ACHN (cell line): ENCODE measurements around the gene PGA3.
"Not testable (repeated sequence)": the region's sequence is repeated elsewhere in the genome, so short reads cannot be mapped to it uniquely, and the experiment has no call there.

Experiments used
- DNase-seq: peaks from one replicate; pipeline ENCODE4 v3.0.0-alpha.2; 2015
- in situ Hi-C: cut with HindIII; loops from 2 replicates; pipeline ENCODE4 v1.10.0; 2017; ENCODE audit warnings: low sequenced_read_pairs, low pct_ligation_motif_present, low pct_unique_long_range_greater_than_20kb

PGA3 gene

DNA sequence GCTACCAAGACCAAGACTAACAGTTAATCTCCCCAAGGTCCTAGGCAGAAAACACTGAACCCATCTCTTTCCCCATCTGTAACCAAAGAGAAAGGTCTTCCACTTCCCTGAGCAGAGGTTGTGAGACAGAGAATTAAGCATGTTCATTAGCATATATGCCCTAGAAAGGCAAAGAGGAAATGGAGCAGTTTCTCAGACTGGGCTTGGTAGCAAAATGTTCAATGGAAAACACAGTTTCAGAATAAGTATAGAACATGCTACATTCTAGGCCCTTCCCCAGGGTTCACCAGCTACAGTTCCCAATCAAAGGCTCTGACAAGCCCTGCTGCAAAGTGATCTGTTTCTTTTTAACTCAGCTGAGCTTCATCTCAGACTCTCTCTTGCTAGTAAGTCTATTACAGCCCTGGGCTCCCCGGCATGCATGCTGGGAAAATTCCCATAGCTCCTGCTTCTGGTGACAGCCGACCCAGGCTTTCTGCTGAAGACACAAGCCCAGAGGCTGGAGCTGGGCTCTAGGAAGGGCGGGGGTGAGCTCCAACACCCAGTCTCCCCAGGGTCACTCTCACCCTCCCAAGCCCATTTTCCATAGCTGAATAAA is 29.3 kb downstream of the PGA3 start:
- in situ Hi-C loops, DNase-seq: not testable (repeated sequence)

GRCh38 chr11:61237130-61237529 is 33.8 kb downstream of the PGA3 start:
- in situ Hi-C loops, DNase-seq: not testable (repeated sequence)

GRCh38 chr11:61240288-61240687 is 37.0 kb downstream of the PGA3 start:
- in situ Hi-C loops, DNase-seq: not testable (repeated sequence)

- in situ Hi-C loops, DNase-seq: not testable (repeated sequence)
Measured at GRCh38 chr11:61240875-61241274, 37.6 kb downstream of the PGA3 start, which contains the start of gene PGA5. TSS of gene PGA5 (plus strand) at chr11:61241175. CDS start at chr11:61241227, 52 bp downstream.

DNA sequence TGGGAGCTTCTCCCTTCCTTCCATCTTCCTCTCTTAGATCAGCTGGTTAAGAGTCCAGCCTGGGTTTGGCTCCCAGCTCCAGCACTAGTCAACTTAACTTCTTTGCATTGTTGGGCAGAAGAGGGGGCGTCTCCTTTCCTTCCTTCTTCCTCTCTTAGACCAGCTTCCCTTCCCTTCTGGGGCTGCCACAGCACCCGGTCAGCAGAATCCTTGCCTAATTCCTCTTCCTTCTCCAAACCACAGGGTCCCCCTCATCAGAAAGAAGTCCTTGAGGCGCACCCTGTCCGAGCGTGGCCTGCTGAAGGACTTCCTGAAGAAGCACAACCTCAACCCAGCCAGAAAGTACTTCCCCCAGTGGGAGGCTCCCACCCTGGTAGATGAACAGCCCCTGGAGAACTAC is 38.2 kb downstream of the PGA3 start:
- DNase-seq, in situ Hi-C loops: not testable (repeated sequence)

GRCh38 chr11:61245284-61245964 is 42.1 kb downstream of the PGA3 start:
- DNase-seq, in situ Hi-C loops: not testable (repeated sequence)

DNA sequence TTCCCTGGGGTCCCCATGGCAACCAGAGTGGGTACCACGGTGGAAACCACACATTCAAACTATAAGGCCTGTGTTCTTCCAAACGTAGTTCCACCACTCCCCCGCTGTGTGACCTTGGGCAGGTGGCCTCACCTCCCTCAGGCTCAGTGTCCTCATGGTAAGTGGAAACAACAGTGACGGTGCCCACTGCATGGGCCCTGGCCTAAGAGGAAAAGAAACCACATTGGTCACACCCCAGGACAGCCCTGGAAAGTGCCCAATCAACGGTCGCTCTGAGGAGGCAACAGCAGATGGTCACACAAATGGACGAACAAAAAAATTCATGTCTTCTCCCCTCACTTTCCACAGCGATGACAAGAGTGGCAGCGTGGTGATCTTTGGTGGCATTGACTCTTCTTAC is 44.8 kb downstream of the PGA3 start:
- in situ Hi-C loops, DNase-seq: not testable (repeated sequence)

GRCh38 chr11:61249201-61249600 is 45.9 kb downstream of the PGA3 start:
- in situ Hi-C loops, DNase-seq: not testable (repeated sequence)

- DNase-seq, result peak; percentile 52
- in situ Hi-C loops, result not testable (repeated sequence)
Measured at GRCh38 chr11:61250796-61251765, 47.8 kb downstream of the PGA3 start.

GRCh38 chr11:61252332-61252731 is 49.0 kb downstream of the PGA3 start:
- in situ Hi-C loops, result not testable (repeated sequence)

GRCh38 chr11:61254403-61255025 is 51.2 kb downstream of the PGA3 start:
- DNase-seq, result peak; percentile 53
- in situ Hi-C loops, result no loop called here

More at GRCh38 chr11:61252332-61252731, 49.0 kb downstream of the PGA3 start:
- not testable (repeated sequence) for DNase-seq

- DNase-seq, result no peak
- in situ Hi-C loops, result no loop called here
Measured at GRCh38 chr11:61256710-61257482, 53.6 kb downstream of the PGA3 start.

DNA sequence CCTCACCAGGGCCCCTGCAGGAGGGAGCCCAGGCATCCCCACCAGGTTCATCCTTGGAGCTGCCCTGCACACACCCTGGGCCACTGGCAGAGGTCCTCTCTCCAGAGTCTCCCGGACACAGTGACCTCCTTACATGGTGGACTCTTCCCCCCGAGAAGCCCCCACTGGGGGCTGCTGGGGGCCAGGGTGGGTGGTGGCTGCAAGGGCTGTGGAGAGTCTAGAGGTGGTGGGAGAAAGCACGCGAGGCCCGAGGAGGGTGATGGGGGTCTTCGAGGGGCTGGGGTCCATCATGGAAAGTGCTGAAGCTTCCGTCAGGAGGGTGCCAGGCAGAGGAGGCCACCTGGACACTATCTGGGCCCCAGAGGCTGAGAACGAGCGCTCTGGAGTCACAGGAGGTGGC is 55.2 kb downstream of the PGA3 start:
- DNase-seq, result no peak
- in situ Hi-C loops, result no loop called here

DNA sequence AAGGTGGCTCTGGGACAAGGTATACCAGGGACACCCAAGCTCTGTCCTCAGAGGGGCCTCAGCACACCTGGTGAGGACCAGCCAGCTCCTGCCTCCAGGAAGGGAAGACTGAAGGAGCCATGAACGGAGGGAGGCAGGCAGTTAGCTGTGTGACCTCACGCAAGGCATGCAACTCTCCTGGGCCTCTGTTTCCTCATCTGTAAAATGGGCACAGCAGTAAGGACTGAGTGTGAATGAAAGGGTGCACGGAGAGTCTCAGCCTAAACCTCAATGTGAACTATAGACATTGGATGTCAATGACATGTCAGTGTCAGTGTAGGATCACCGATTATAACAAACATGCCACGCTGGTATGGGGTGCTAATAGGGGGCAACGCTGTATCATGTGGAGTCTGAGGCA is 56.0 kb downstream of the PGA3 start:
- no peak for DNase-seq
- in situ Hi-C loops, result no loop called here
